PC-9 (cell line): Measurements from ENCODE around the gene ACTL8. TPM values are rescaled to one million over a fixed set of nuclear protein-coding genes. Genes with fewer than 3 reads are reported as not detected.

Source experiments
- BruUV-seq: library from RNA; stranded (reverse); fragments of 400-500 nt; replicated peaks from 2 replicates; lab custom pipeline; 2021; lab: Mats Ljungman, UMichigan
- CTCF ChIA-PET: fragments of 300-600 bp; sonication (Branson Sonifier 250); formaldehyde crosslinking; loops from one replicate; lab custom pipeline; 2022; ENCODE audit warnings: antibody characterized with exemption; lab: Charles Lee
- POLR2A ChIA-PET: fragments of 300-600 bp; sonication (Branson Sonifier 250); formaldehyde crosslinking; loops from one replicate; lab custom pipeline; 2022; ENCODE audit warnings: antibody characterized with exemption; ENCODE audit not compliant: unreplicated experiment; lab: Charles Lee
- DNase-seq, 2 experiments: peaks; one replicate each; pipeline versions ENCODE4 v3.0.0 to v3.0.0-alpha.2; 2015 to 2022; ENCODE audit warnings: mixed read lengths in 1 of 2
- H2AFZ ChIP-seq: fragments of 200-600 bp; sonication (generic); 2 replicates; pipeline ENCODE4 v1.8.1; 2017; ENCODE audit warnings: antibody characterized with exemption
- H3F3A ChIP-seq: fragments of 200-600 bp; sonication (generic); 2 replicates; pipeline ENCODE4 v1.8.1; 2017; ENCODE audit warnings: antibody characterized with exemption, mild to moderate bottlenecking, low read depth; ENCODE audit not compliant: insufficient read depth
- H3K27ac ChIP-seq: fragments of 200-600 bp; sonication (generic); 2 replicates; pipeline ENCODE4 v1.6.1; 2016; ENCODE audit warnings: mixed run types
- H3K27me3 ChIP-seq: fragments of 200-600 bp; sonication (generic); 2 replicates; pipeline ENCODE4 v1.6.1; 2016; ENCODE audit warnings: low read depth, mixed run types; ENCODE audit not compliant: insufficient read depth
- H3K36me3 ChIP-seq: fragments of 200-600 bp; sonication (generic); 2 replicates; pipeline ENCODE4 v1.6.1; 2016; ENCODE audit warnings: low read depth, mixed run types
- H3K4me1 ChIP-seq: fragments of 200-600 bp; sonication (generic); replicated peaks from 2 replicates; pipeline ENCODE4 v1.6.1; 2016; ENCODE audit warnings: mixed run types; ENCODE audit not compliant: insufficient read depth
- H3K4me2 ChIP-seq: fragments of 200-600 bp; sonication (generic); 2 replicates; pipeline ENCODE4 v1.6.1; 2017; ENCODE audit warnings: mixed run types
- H3K4me3 ChIP-seq: fragments of 200-600 bp; sonication (generic); 2 replicates; pipeline ENCODE4 v1.6.1; 2016; ENCODE audit warnings: mixed run types
- H3K79me2 ChIP-seq: fragments of 200-600 bp; sonication (generic); 2 replicates; pipeline ENCODE4 v1.6.1; 2017; ENCODE audit warnings: low read depth, mixed run types
- H3K9me2 ChIP-seq: fragments of 200-600 bp; sonication (generic); 2 replicates; pipeline ENCODE4 v1.8.1; 2017; ENCODE audit warnings: mild to moderate bottlenecking; ENCODE audit not compliant: insufficient read depth
- H3K9me3 ChIP-seq: fragments of 200-600 bp; sonication (generic); 2 replicates; pipeline ENCODE4 v1.8.1; 2016; ENCODE audit warnings: low read depth; ENCODE audit not compliant: insufficient read depth
- H4K20me1 ChIP-seq: fragments of 200-600 bp; sonication (generic); 2 replicates; pipeline ENCODE4 v1.8.1; 2017; ENCODE audit not compliant: insufficient read depth
- EZH2 ChIP-seq: fragments of 200-600 bp; sonication (generic); IDR thresholded peaks from 2 replicates; pipeline ENCODE4 v1.8.0; 2017; ENCODE audit warnings: antibody characterized with exemption, low read depth
- intact Hi-C: fragments of 100-400 bp; cut with micrococcal nuclease; formaldehyde crosslinking; loops from one replicate; pipeline ENCODE4 v1.10.0; 2022; ENCODE audit not compliant: unreplicated experiment
- total RNA-seq: library from RNA; stranded (reverse); gene quantifications from 2 replicates; pipeline ENCODE4 v1.2.3, GENCODE V29; 2021
- TF ChIP-seq, protein P1 (sequence below): fragments of 200-600 bp; sonication (generic); conservative IDR thresholded peaks from 2 replicates; pipeline ENCODE4 v1.6.1; 2017; ENCODE audit warnings: mixed run types, antibody characterized with exemption, mild to moderate bottlenecking, moderate library complexity

The ACTL8 gene
- total RNA-seq, 1 experiment from 2014 or later = 0.68 TPM

DNA sequence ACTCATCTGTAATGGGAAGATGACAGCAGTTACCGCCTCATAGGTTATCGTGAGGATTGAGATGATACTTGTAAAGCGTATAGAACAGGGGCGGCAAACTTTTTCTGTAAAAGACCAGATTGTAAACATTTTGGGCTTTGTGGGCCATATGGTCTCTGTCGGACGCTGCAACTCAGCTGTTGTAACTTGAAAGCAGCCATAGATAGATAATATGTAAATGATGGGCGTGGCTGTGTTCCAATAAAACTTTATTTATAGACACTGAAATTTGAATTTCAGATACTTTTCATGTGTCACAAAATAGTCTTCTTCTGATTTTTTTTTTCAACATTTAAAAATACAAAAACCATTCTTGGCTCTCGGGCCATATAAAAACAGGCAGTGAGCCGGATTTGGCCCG, 15.8 kb downstream of the ACTL8 start:
- Histone ChIP-seq H3K27me3 (no peaks in the 10 kb centered on the region), H3K4me3 (no peak overlapping the region), H3K4me2 (no peak overlapping the region), H3K36me3 (no peaks in the 10 kb centered on the region), H3K79me2 (no peaks in the 10 kb centered on the region), H4K20me1 (no peaks in the 10 kb centered on the region), H3K9me3 (no peaks in the 10 kb centered on the region), H3K27ac (no peak overlapping the region), H3K4me1 (peaks cover 15% of the 10 kb centered on the region), H2AFZ (no peak overlapping the region), H3F3A (peaks cover 7% of the 10 kb centered on the region; the same call in 1 of the 2 replicates), H3K9me2 (no peaks in the 10 kb centered on the region)
- no peak for DNase-seq
- BruUV-seq = no TSS peak
- CTCF ChIA-PET = no interaction called here
- intact Hi-C loops = no loop called here
- no peak for TF ChIP-seq EZH2
- TF ChIP-seq, protein P1, sequence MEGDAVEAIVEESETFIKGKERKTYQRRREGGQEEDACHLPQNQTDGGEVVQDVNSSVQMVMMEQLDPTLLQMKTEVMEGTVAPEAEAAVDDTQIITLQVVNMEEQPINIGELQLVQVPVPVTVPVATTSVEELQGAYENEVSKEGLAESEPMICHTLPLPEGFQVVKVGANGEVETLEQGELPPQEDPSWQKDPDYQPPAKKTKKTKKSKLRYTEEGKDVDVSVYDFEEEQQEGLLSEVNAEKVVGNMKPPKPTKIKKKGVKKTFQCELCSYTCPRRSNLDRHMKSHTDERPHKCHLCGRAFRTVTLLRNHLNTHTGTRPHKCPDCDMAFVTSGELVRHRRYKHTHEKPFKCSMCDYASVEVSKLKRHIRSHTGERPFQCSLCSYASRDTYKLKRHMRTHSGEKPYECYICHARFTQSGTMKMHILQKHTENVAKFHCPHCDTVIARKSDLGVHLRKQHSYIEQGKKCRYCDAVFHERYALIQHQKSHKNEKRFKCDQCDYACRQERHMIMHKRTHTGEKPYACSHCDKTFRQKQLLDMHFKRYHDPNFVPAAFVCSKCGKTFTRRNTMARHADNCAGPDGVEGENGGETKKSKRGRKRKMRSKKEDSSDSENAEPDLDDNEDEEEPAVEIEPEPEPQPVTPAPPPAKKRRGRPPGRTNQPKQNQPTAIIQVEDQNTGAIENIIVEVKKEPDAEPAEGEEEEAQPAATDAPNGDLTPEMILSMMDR = no peak
- POLR2A ChIA-PET = interaction anchor here (0.6 kb wide), 1 partner anchor 557 kb away, joined by 7 read pairs; no protein-coding TSS in a partner anchor

DNA sequence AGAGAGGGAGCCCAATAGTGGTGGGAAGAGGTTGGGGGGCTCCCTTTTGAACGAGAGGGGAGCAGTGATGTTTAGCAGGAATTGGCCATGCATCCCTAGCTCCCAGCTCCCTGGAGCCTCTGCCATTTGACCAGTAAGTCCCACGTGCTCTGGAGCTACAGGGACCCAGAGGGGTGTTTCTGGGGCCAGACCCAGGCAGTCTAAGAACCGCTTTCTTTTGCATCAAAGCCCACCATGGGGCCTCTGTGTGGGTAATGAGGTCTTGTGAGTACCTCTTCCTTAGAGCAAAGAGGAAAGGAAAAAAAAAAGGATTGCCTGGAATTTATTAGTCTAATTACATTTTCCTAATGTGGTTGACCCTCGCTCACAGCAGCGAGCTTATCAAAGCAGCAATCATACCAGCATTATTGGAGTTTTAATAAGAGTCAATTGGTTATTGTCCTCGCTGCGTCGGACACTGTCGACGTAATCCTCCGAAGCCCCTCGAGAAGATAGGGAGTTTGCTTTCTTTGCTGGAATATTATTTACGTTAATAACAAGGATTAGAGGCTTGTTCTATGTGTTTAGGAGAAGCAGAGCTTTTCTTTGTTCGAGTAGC, 17.6 kb downstream of the ACTL8 start:
- H3K4me1 ChIP-seq = peaks cover 14% of the 10 kb centered on the region
- H3K9me2 ChIP-seq = no peaks in the 10 kb centered on the region
- no peak overlapping the region for H3K4me3 ChIP-seq
- no peaks in the 10 kb centered on the region for H3K79me2 ChIP-seq
- ChIA-PET CTCF (interaction anchor here (0.6 kb wide), 1 partner anchor 42 kb away, joined by 3 read pairs; no protein-coding TSS in a partner anchor), POLR2A (no interaction called here)
- no peak overlapping the region for H3K4me2 ChIP-seq
- H3K36me3 ChIP-seq = no peaks in the 10 kb centered on the region
- DNase-seq = no peak
- intact Hi-C loops = no loop called here
- H3K9me3 ChIP-seq = no peaks in the 10 kb centered on the region
- H3K27ac ChIP-seq = no peak overlapping the region
- no peak overlapping the region for H2AFZ ChIP-seq
- H3K27me3 ChIP-seq = no peaks in the 10 kb centered on the region
- TF ChIP-seq EZH2 = no peak
- TF ChIP-seq, protein P1 = no peak
- H3F3A ChIP-seq = peaks cover 7% of the 10 kb centered on the region; the same call in 1 of the 2 replicates
- H4K20me1 ChIP-seq = no peaks in the 10 kb centered on the region
- no TSS peak for BruUV-seq

DNA sequence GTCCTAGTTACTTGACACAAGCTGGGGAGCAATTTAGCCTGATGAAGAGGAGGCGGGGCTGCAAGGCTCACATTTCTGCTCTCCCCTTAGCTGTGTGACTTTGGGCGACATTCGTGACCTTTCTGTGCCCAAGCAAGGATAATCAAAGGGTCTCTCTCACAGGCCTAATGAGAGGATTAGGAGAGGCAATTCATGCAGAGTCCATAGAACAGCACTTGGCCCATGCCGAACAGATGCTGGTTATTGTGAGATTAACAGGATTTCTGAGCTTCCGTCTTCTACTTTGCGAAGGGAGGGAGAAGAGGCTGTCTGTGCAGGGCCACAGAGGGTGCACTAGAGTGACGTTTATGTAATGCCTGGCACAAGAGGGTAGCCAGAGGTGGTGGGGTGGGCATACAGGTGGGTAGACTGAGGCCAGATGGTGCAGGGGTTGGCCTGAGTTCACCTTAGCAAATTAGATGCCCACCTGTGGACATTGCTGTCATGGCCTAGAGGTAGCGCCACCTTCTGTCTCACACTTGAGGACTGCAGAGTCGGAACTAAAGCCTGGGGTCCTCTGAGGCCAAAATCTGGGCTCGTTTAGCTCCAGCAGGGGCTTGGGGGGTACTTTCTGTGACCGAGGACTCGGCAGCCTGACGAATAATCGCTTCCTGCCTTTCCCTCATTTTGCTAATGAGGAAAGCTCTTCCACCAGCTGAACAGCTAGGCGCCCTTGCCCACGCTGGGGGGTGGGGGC, 18.6 kb downstream of the ACTL8 start:
- H3K4me3 ChIP-seq = no peak overlapping the region
- no TSS peak for BruUV-seq
- no peaks in the 10 kb centered on the region for H3K27me3 ChIP-seq
- ChIA-PET CTCF (no interaction called here), POLR2A (no interaction called here)
- no peak for DNase-seq
- H3K4me2 ChIP-seq = no peak overlapping the region
- H4K20me1 ChIP-seq = no peaks in the 10 kb centered on the region
- H2AFZ ChIP-seq = no peak overlapping the region
- peaks cover 5% of the 10 kb centered on the region; the same call in 1 of the 2 replicates for H3F3A ChIP-seq
- no peaks in the 10 kb centered on the region for H3K79me2 ChIP-seq
- H3K9me2 ChIP-seq = no peaks in the 10 kb centered on the region
- H3K36me3 ChIP-seq = no peaks in the 10 kb centered on the region
- H3K27ac ChIP-seq = no peak overlapping the region
- intact Hi-C loops = no loop called here
- TF ChIP-seq EZH2 = no peak
- TF ChIP-seq, protein P1 = no peak
- H3K9me3 ChIP-seq = no peaks in the 10 kb centered on the region
- peaks cover 8% of the 10 kb centered on the region for H3K4me1 ChIP-seq
